ENCODE measurements around the gene ABTB2. TPM values are rescaled to one million over a fixed set of nuclear protein-coding genes. Genes with fewer than 3 reads are reported as not detected.

ABTB2 gene
- total RNA-seq, 2 donors from 2014 or later, result 2.1 to 4.3 TPM

DNA sequence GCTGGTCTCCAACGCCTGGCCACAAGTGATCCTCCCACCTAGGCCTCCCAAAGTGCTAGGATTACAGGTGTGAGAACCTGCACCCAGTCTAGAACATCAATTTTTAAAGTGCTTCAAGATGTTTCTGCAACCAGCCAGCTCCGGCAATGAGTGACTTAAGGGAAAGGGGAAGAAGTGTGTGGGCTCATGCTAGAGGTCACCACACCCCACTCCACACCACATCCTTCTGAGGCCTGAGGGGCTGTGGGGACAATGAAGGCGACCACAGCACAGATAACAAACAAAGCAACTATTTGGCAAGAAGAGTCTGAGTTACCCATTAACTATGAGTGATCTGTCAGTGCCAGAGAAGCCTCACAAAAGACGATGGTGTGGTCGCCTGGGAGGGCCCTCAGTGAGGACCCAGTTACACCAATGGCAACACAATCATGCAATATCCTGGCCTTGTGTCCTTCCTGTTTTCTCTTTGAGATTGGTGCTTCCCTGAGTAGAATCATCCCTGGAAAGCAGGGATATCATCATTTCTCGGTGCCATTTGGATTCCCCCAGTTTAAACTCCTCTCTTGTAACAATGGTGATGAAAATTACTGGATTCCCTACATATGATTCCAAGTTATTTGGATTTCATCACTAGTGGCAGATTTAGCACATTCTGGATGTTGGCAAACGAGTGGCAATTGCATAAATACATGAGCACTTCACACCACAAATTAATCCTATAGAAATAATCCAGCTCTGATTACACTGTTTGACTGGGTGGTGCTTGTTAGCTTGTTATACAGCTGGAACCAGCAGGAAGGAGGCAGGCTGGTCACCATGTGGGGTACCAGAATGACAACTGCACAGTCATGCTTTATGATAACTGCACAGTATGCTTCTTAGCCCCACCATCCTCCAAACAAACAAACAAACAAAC lies 18.4 kb downstream of the ABTB2 start:
- intact Hi-C loops (cut with DNase I), result no loop called here
- Histone ChIP-seq H3K4me3 (no peak overlapping the region), H3K27me3 (no peaks in the 10 kb centered on the region), H3K4me1 (peaks cover 6% of the 10 kb centered on the region), H3K36me3 (replicated peaks in 1 of 2; ENCODE audit: insufficient read depth in 1 of 2, low read depth in 2 of 2) (no peaks in the 10 kb centered on the region), H3K27ac (no peak overlapping the region), H3K9me3 (no peaks in the 10 kb centered on the region)
- WGBS, 2 donors, result 53 to 63% methylated on average over 7 of the region's 7 CpGs
- no peak for TF ChIP-seq POLR2A (IDR thresholded peaks at IDR 0.05)
- TF ChIP-seq, protein P1, sequence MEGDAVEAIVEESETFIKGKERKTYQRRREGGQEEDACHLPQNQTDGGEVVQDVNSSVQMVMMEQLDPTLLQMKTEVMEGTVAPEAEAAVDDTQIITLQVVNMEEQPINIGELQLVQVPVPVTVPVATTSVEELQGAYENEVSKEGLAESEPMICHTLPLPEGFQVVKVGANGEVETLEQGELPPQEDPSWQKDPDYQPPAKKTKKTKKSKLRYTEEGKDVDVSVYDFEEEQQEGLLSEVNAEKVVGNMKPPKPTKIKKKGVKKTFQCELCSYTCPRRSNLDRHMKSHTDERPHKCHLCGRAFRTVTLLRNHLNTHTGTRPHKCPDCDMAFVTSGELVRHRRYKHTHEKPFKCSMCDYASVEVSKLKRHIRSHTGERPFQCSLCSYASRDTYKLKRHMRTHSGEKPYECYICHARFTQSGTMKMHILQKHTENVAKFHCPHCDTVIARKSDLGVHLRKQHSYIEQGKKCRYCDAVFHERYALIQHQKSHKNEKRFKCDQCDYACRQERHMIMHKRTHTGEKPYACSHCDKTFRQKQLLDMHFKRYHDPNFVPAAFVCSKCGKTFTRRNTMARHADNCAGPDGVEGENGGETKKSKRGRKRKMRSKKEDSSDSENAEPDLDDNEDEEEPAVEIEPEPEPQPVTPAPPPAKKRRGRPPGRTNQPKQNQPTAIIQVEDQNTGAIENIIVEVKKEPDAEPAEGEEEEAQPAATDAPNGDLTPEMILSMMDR (IDR thresholded peaks at IDR 0.05), result no peak
- DNase-seq (no peak), ATAC-seq (no peak)

- peaks cover under 1% of the 10 kb centered on the region for H3K4me1 ChIP-seq
- 82 to 92% methylated on average over 6 to 7 of the region's 7 CpGs for WGBS, 2 donors
- no peaks in the 10 kb centered on the region for H3K9me3 ChIP-seq
- TF ChIP-seq, protein P1 (IDR thresholded peaks at IDR 0.05), result no peak
- TF ChIP-seq POLR2A (IDR thresholded peaks at IDR 0.05), result no peak
- H3K36me3 ChIP-seq (replicated peaks in 1 of 2; ENCODE audit: insufficient read depth in 1 of 2, low read depth in 2 of 2), result no peaks in the 10 kb centered on the region
- ATAC-seq, result no peak
- no peak overlapping the region for H3K4me3 ChIP-seq
- intact Hi-C loops (cut with DNase I), result no loop called here
- H3K27me3 ChIP-seq, result no peaks in the 10 kb centered on the region
- H3K27ac ChIP-seq, result no peak overlapping the region
- no peak for DNase-seq
These were observed 20.8 kb downstream of the ABTB2 start for GRCh38 chr11:34337016-34337415.

GRCh38 chr11:34335801-34336200 lies 22.0 kb downstream of the ABTB2 start:
- H3K9me3 ChIP-seq, result no peaks in the 10 kb centered on the region
- H3K27me3 ChIP-seq, result no peaks in the 10 kb centered on the region
- TF ChIP-seq POLR2A (IDR thresholded peaks at IDR 0.05), result no peak
- TF ChIP-seq, protein P1 (IDR thresholded peaks at IDR 0.05), result no peak
- H3K4me1 ChIP-seq, result peaks cover 12% of the 10 kb centered on the region
- H3K27ac ChIP-seq, result no peak overlapping the region
- no peak overlapping the region for H3K4me3 ChIP-seq
- 67 to 75% methylated on average over 5 of the region's 5 CpGs for WGBS, 2 donors
- ATAC-seq (no peak), DNase-seq (no peak)
- intact Hi-C loops (cut with DNase I), result no loop called here
- H3K36me3 ChIP-seq (replicated peaks in 1 of 2; ENCODE audit: insufficient read depth in 1 of 2, low read depth in 2 of 2), result no peaks in the 10 kb centered on the region

- intact Hi-C loops (cut with DNase I), result no loop called here
- TF ChIP-seq, protein P1 (IDR thresholded peaks at IDR 0.05), result no peak
- no peaks in the 10 kb centered on the region for H3K27me3 ChIP-seq
- no peak for ATAC-seq
- H3K4me1 ChIP-seq, result peaks cover 17% of the 10 kb centered on the region
- WGBS, 2 donors, result 80 to 89% methylated on average over 2 of the region's 2 CpGs
- no peaks in the 10 kb centered on the region for H3K9me3 ChIP-seq
- no peak for DNase-seq
- H3K4me3 ChIP-seq, result no peak overlapping the region
- no peak overlapping the region for H3K27ac ChIP-seq
- H3K36me3 ChIP-seq (replicated peaks in 1 of 2; ENCODE audit: insufficient read depth in 1 of 2, low read depth in 2 of 2), result no peaks in the 10 kb centered on the region
These were observed 22.5 kb downstream of the ABTB2 start for GRCh38 chr11:34335331-34335730.

- Histone ChIP-seq H3K4me3 (no peak overlapping the region), H3K4me1 (peaks cover 22% of the 10 kb centered on the region), H3K27ac (no peak overlapping the region), H3K9me3 (no peaks in the 10 kb centered on the region), H3K36me3 (replicated peaks in 1 of 2; ENCODE audit: insufficient read depth in 1 of 2, low read depth in 2 of 2) (no peaks in the 10 kb centered on the region), H3K27me3 (no peaks in the 10 kb centered on the region)
- intact Hi-C loops (cut with DNase I), result no loop called here
- ATAC-seq (no peak), DNase-seq (no peak)
- TF ChIP-seq, protein P1 (IDR thresholded peaks at IDR 0.05), result no peak
- no peak for TF ChIP-seq POLR2A (IDR thresholded peaks at IDR 0.05)
- 50 to 59% methylated on average over 3 of the region's 3 CpGs for WGBS, 2 donors
These were observed 24.0 kb downstream of the ABTB2 start for GRCh38 chr11:34333787-34334186.

Data from body of pancreas (tissue), 4 donors.